ENCODE data around the gene DHX9. TPM values are rescaled to one million over a fixed set of nuclear protein-coding genes. Genes with fewer than 3 reads are reported as not detected.

DHX9 gene
- polyA plus RNA-seq, 1 donor from 2014 or later, result 193 TPM

GRCh38 chr1:182851825-182852224 lies 12.7 kb downstream of the DHX9 start:
- Histone ChIP-seq H3F3A (ENCODE audit: insufficient read depth, low read length, poor library complexity, severe bottlenecking) (peaks cover 6% of the 10 kb centered on the region), H3K4me3 (ENCODE audit: low read length) (no peak overlapping the region), H4K20me1 (ENCODE audit: insufficient read depth) (peaks cover 19% of the 10 kb centered on the region), H3K27ac (ENCODE audit: low read length) (no peak overlapping the region), H3K36me3 (ENCODE audit: insufficient read depth, low read length) (peaks cover 25% of the 10 kb centered on the region), H3K9me3 (ENCODE audit: low read length) (no peaks in the 10 kb centered on the region), H2AFZ (ENCODE audit: low read depth, low read length) (no peak overlapping the region), H3K9ac (ENCODE audit: low read length) (no peak overlapping the region), H3K79me2 (replicated peaks; ENCODE audit: insufficient read depth, low read length) (peaks cover 77% of the 10 kb centered on the region), H3K27me3 (ENCODE audit: insufficient read depth, low read depth, low read length) (no peaks in the 10 kb centered on the region), H3K4me2 (ENCODE audit: low read length) (no peak overlapping the region), H3K9me2 (ENCODE audit: insufficient read depth, low read length) (no peaks in the 10 kb centered on the region)
- TF ChIP-seq MXI1 (conservative IDR thresholded peaks at IDR 0.05; ENCODE audit: poor library complexity, severe bottlenecking) (no peak), TAF1 (IDR thresholded peaks at IDR 0.05; ENCODE audit: low read depth) (no peak), RAD21 (conservative IDR thresholded peaks at IDR 0.05) (no peak), SMC3 (conservative IDR thresholded peaks at IDR 0.05; ENCODE audit: poor library complexity) (no peak), CTCF (IDR thresholded peaks at IDR 0.05; ENCODE audit: poor library complexity, severe bottlenecking) (no peak), EZH2 (IDR thresholded peaks at IDR 0.05; ENCODE audit: borderline replicate concordance, insufficient read depth, low read length, poor library complexity, severe bottlenecking) (no peak), POLR2AphosphoS5 (IDR thresholded peaks at IDR 0.05) (no peak), REST (IDR thresholded peaks at IDR 0.05; ENCODE audit: borderline replicate concordance) (no peak), EP300 (conservative IDR thresholded peaks at IDR 0.05; ENCODE audit: poor library complexity, severe bottlenecking) (no peak)

- H3K4me2 ChIP-seq (ENCODE audit: low read length), result no peak overlapping the region
- no peak overlapping the region for H3K27ac ChIP-seq (ENCODE audit: low read length)
- no peak for TF ChIP-seq CTCF (IDR thresholded peaks at IDR 0.05; ENCODE audit: poor library complexity, severe bottlenecking)
- no peak for TF ChIP-seq REST (IDR thresholded peaks at IDR 0.05; ENCODE audit: borderline replicate concordance)
- TF ChIP-seq EP300 (conservative IDR thresholded peaks at IDR 0.05; ENCODE audit: poor library complexity, severe bottlenecking), result no peak
- no peak for TF ChIP-seq RAD21 (conservative IDR thresholded peaks at IDR 0.05)
- TF ChIP-seq MXI1 (conservative IDR thresholded peaks at IDR 0.05; ENCODE audit: poor library complexity, severe bottlenecking), result no peak
- TF ChIP-seq EZH2 (IDR thresholded peaks at IDR 0.05; ENCODE audit: borderline replicate concordance, insufficient read depth, low read length, poor library complexity, severe bottlenecking), result no peak
- TF ChIP-seq POLR2AphosphoS5 (IDR thresholded peaks at IDR 0.05), result no peak
- TF ChIP-seq SMC3 (conservative IDR thresholded peaks at IDR 0.05; ENCODE audit: poor library complexity), result no peak
- no peak for TF ChIP-seq TAF1 (IDR thresholded peaks at IDR 0.05; ENCODE audit: low read depth)
- H3K9me2 ChIP-seq (ENCODE audit: insufficient read depth, low read length), result no peaks in the 10 kb centered on the region
- H3K4me3 ChIP-seq (ENCODE audit: low read length), result no peak overlapping the region
- peaks cover 45% of the 10 kb centered on the region for H3K79me2 ChIP-seq (replicated peaks; ENCODE audit: insufficient read depth, low read length)
- H4K20me1 ChIP-seq (ENCODE audit: insufficient read depth), result peaks cover 10% of the 10 kb centered on the region
- no peaks in the 10 kb centered on the region for H3K27me3 ChIP-seq (ENCODE audit: insufficient read depth, low read depth, low read length)
- no peaks in the 10 kb centered on the region for H3F3A ChIP-seq (ENCODE audit: insufficient read depth, low read length, poor library complexity, severe bottlenecking)
- no peak overlapping the region for H2AFZ ChIP-seq (ENCODE audit: low read depth, low read length)
- peaks cover 43% of the 10 kb centered on the region for H3K36me3 ChIP-seq (ENCODE audit: insufficient read depth, low read length)
- H3K9ac ChIP-seq (ENCODE audit: low read length), result no peak overlapping the region
- no peaks in the 10 kb centered on the region for H3K9me3 ChIP-seq (ENCODE audit: low read length)
These were observed 16.8 kb downstream of the DHX9 start for GRCh38 chr1:182855911-182856310.
